WTC11 (cell line): ENCODE data around the gene LCN15. TPM values are rescaled to one million over a fixed set of nuclear protein-coding genes. Genes with fewer than 3 reads are reported as not detected.

Experiments used
- ATAC-seq: fragments of 200-7000 bp; cut with Tn5 transposase; 2 replicates; pipeline ENCODE4 v1.10.0; 2021; ENCODE audit warnings: mild to moderate bottlenecking, moderate library complexity
- CTCF ChIA-PET: fragments of 300-600 bp; sonication (Branson Sonifier 250); formaldehyde crosslinking; loops from one replicate; lab custom pipeline; 2021; ENCODE audit warnings: antibody characterized with exemption; lab: Charles Lee
- POLR2A ChIA-PET: fragments of 350-600 bp; sonication (Branson Sonifier 250); formaldehyde crosslinking; loops from one replicate; lab custom pipeline; 2021; ENCODE audit warnings: antibody characterized with exemption; lab: Charles Lee
- DNase-seq: peaks from one replicate; pipeline ENCODE4 v3.0.0; 2021; ENCODE audit warnings: low spot score
- H3K27ac Mint-ChIP-seq: 2 replicates; pipeline ENCODE4 v1.8.0; 2021; ENCODE audit warnings: mixed read lengths
- H3K27me3 Mint-ChIP-seq: 2 replicates; pipeline ENCODE4 v1.8.0; 2021; ENCODE audit warnings: low read depth, mild to moderate bottlenecking, moderate library complexity, mixed read lengths
- H3K36me3 Mint-ChIP-seq: 2 replicates; pipeline ENCODE4 v1.8.0; 2021; ENCODE audit warnings: mixed read lengths
- H3K4me1 Mint-ChIP-seq: 2 replicates; pipeline ENCODE4 v1.8.0; 2022; ENCODE audit warnings: mixed read lengths
- H3K4me3 Mint-ChIP-seq: 2 replicates; pipeline ENCODE4 v1.8.0; 2021; ENCODE audit warnings: mild to moderate bottlenecking, moderate library complexity, mixed read lengths
- H3K9me3 Mint-ChIP-seq: 2 replicates; pipeline ENCODE4 v1.8.0; 2021; ENCODE audit warnings: mixed read lengths
- CREB1 ChIP-seq: sonication (generic); formaldehyde crosslinking; IDR thresholded peaks from 2 replicates; pipeline ENCODE4 v1.8.0; 2023; ENCODE audit warnings: mild to moderate bottlenecking, missing genetic modification reagents
- CREM ChIP-seq: sonication (generic); formaldehyde crosslinking; IDR thresholded peaks from 2 replicates; pipeline ENCODE4 v1.8.1; 2022; ENCODE audit warnings: mild to moderate bottlenecking, missing genetic modification reagents, moderate library complexity
- ELF4 ChIP-seq: sonication (generic); formaldehyde crosslinking; IDR thresholded peaks from 2 replicates; pipeline ENCODE4 v1.8.1; 2022; ENCODE audit warnings: low read depth, mild to moderate bottlenecking, moderate library complexity, missing genetic modification reagents
- GTF2I ChIP-seq: fragments of 250-450 bp; sonication (Bioruptor Pico); conservative IDR thresholded peaks from 2 replicates; pipeline ENCODE4 v1.4.0; 2021; ENCODE audit warnings: mild to moderate bottlenecking
- KAT7 ChIP-seq: sonication (generic); formaldehyde crosslinking; IDR thresholded peaks from 2 replicates; pipeline ENCODE4 v1.8.1; 2023; ENCODE audit warnings: missing genetic modification reagents, mild to moderate bottlenecking, borderline replicate concordance
- TP53 ChIP-seq: sonication (generic); formaldehyde crosslinking; IDR thresholded peaks from 2 replicates; pipeline ENCODE4 v1.8.1; 2023; ENCODE audit warnings: mild to moderate bottlenecking, missing genetic modification reagents
- ZNF263 ChIP-seq: sonication (generic); formaldehyde crosslinking; IDR thresholded peaks from 2 replicates; pipeline ENCODE4 v1.8.1; 2022; ENCODE audit warnings: low read depth, mild to moderate bottlenecking, moderate library complexity, missing genetic modification reagents
- ZNF317 ChIP-seq: sonication (generic); formaldehyde crosslinking; IDR thresholded peaks from 2 replicates; pipeline ENCODE4 v1.8.1; 2023; ENCODE audit warnings: low read depth, mild to moderate bottlenecking, moderate library complexity, missing genetic modification reagents, borderline replicate concordance
- ZNF532 ChIP-seq: fragments of 250-450 bp; sonication (Bioruptor Pico); IDR thresholded peaks from 2 replicates; pipeline ENCODE4 v1.9.0; 2021; ENCODE audit warnings: mild to moderate bottlenecking, borderline replicate concordance
- total RNA-seq: library from RNA; stranded (reverse); gene quantifications from 3 replicates; pipeline ENCODE4 v1.2.3, GENCODE V29; 2021
- TF ChIP-seq, protein P1 (sequence below): sonication (generic); formaldehyde crosslinking; IDR thresholded peaks from 2 replicates; pipeline ENCODE4 v1.8.0; 2022; ENCODE audit warnings: mild to moderate bottlenecking, missing genetic modification reagents
- TF ChIP-seq, protein P2 (sequence below): fragments of 250-450 bp; sonication (Bioruptor Pico); IDR thresholded peaks from 2 replicates; pipeline ENCODE4 v2.1.2; 2022; ENCODE audit warnings: mild to moderate bottlenecking, moderate library complexity
- TF ChIP-seq, protein P3 (sequence below): fragments of 250-450 bp; sonication (Bioruptor Pico); IDR thresholded peaks from 2 replicates; pipeline ENCODE4 v1.9.0; 2021; ENCODE audit warnings: mild to moderate bottlenecking
- TF ChIP-seq, protein P4 (sequence below): sonication (generic); formaldehyde crosslinking; IDR thresholded peaks from 2 replicates; pipeline ENCODE4 v1.8.0; 2022; ENCODE audit warnings: mild to moderate bottlenecking, missing genetic modification reagents
- TF ChIP-seq, protein P5 (sequence below): fragments of 250-450 bp; sonication (Bioruptor Pico); conservative IDR thresholded peaks from 2 replicates; pipeline ENCODE4 v1.9.0; 2021; ENCODE audit warnings: mild to moderate bottlenecking
- TF ChIP-seq, protein P6 (sequence below): sonication (generic); formaldehyde crosslinking; IDR thresholded peaks from 2 replicates; pipeline ENCODE4 v1.8.0; 2022; ENCODE audit warnings: mild to moderate bottlenecking, missing genetic modification reagents

Gene LCN15
- total RNA-seq, 1 experiment from 2014 or later = 0.52 TPM

DNA sequence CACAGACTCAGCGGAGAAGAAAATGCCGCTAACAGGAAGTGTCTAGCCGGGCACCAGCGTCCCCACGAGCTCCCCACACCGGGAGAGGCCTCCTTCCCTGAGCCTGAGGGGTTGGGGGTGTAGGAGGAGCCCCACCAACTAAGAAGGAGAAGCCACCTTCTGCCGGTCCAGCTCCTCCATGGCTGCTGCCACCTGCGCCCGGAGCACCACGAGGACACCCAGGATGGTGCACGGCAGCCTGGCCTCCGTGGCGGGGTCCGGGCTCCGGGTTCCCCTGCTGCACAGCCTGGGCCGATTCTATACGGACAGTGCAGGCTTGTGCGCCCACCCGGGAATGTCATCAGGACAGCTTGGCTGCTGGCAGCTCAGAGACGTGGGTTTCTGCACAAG lies 6.6 kb downstream of the LCN15 start:
- POLR2A ChIA-PET = no interaction called here
- CTCF ChIA-PET = interaction anchor here (0.5 to 2.2 kb wide), 36 partner anchors 8 to 623 kb away, joined by 3 to 39 read pairs (median 3); partner anchors contain the start of genes FBXW5, LCN10, RABL6 and TMEM141
- H3K27me3 Mint-ChIP-seq = no peaks in the 10 kb centered on the region; the same call in 1 of the 2 replicates

More for the DNA sequence above, 6.6 kb downstream of the LCN15 start:
- peaks cover 3% of the 10 kb centered on the region; the same call in 1 of the 2 replicates for H3K36me3 Mint-ChIP-seq
- TF ChIP-seq, protein P1, sequence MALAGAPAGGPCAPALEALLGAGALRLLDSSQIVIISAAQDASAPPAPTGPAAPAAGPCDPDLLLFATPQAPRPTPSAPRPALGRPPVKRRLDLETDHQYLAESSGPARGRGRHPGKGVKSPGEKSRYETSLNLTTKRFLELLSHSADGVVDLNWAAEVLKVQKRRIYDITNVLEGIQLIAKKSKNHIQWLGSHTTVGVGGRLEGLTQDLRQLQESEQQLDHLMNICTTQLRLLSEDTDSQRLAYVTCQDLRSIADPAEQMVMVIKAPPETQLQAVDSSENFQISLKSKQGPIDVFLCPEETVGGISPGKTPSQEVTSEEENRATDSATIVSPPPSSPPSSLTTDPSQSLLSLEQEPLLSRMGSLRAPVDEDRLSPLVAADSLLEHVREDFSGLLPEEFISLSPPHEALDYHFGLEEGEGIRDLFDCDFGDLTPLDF (CRISPR knock-in tag) = no peak
- TF ChIP-seq KAT7 (CRISPR knock-in tag) (no peak), ZNF532 (CRISPR knock-in tag) (no peak), ZNF263 (CRISPR knock-in tag) (no peak), CREM (no peak), ELF4 (CRISPR knock-in tag) (no peak), CREB1 (no peak), TP53 (no peak), ZNF317 (no peak), GTF2I (CRISPR knock-in tag) (no peak)
- TF ChIP-seq, protein P2, sequence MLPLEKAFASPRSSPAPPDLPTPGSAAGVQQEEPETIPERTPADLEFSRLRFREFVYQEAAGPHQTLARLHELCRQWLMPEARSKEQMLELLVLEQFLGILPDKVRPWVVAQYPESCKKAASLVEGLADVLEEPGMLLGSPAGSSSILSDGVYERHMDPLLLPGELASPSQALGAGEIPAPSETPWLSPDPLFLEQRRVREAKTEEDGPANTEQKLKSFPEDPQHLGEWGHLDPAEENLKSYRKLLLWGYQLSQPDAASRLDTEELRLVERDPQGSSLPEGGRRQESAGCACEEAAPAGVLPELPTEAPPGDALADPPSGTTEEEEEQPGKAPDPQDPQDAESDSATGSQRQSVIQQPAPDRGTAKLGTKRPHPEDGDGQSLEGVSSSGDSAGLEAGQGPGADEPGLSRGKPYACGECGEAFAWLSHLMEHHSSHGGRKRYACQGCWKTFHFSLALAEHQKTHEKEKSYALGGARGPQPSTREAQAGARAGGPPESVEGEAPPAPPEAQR (CRISPR knock-in tag) = no peak
- TF ChIP-seq, protein P3, sequence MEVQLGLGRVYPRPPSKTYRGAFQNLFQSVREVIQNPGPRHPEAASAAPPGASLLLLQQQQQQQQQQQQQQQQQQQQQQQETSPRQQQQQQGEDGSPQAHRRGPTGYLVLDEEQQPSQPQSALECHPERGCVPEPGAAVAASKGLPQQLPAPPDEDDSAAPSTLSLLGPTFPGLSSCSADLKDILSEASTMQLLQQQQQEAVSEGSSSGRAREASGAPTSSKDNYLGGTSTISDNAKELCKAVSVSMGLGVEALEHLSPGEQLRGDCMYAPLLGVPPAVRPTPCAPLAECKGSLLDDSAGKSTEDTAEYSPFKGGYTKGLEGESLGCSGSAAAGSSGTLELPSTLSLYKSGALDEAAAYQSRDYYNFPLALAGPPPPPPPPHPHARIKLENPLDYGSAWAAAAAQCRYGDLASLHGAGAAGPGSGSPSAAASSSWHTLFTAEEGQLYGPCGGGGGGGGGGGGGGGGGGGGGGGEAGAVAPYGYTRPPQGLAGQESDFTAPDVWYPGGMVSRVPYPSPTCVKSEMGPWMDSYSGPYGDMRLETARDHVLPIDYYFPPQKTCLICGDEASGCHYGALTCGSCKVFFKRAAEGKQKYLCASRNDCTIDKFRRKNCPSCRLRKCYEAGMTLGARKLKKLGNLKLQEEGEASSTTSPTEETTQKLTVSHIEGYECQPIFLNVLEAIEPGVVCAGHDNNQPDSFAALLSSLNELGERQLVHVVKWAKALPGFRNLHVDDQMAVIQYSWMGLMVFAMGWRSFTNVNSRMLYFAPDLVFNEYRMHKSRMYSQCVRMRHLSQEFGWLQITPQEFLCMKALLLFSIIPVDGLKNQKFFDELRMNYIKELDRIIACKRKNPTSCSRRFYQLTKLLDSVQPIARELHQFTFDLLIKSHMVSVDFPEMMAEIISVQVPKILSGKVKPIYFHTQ (CRISPR knock-in tag) = no peak
- TF ChIP-seq, protein P4, sequence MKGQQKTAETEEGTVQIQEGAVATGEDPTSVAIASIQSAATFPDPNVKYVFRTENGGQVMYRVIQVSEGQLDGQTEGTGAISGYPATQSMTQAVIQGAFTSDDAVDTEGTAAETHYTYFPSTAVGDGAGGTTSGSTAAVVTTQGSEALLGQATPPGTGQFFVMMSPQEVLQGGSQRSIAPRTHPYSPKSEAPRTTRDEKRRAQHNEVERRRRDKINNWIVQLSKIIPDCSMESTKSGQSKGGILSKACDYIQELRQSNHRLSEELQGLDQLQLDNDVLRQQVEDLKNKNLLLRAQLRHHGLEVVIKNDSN (CRISPR knock-in tag) = no peak
- TF ChIP-seq, protein P5, sequence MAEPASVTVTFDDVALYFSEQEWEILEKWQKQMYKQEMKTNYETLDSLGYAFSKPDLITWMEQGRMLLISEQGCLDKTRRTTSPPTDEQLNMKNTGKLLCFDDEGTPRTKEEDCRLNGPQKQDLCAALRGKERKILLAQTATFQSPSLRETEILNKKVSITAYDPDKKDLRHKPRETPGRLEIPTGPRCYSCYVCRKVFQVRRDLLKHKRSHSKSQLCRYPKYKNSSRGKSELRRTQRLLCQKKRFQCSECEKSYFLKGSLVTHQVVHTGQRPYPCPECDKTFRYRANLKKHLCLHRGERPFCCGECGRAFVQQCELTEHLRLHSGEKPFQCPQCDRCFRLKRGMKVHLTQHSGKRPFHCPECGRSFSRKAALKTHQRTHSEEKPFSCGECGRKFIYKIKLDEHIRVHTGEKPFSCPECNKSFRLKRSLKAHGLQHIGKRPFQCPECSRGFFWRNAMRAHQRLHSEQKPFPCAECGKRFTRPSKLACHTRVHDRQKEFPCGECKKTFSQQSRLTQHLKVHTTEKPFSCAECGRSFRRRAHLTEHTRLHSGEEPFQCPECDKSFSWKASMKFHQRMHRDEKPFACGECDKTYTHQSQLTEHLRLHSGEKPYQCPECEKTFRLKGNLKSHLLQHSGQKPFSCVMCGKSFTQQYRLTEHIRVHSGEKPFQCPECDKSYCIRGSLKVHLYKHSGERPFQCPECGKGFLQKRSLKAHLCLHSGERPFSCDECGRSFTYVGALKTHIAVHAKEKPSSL (CRISPR knock-in tag) = no peak
- TF ChIP-seq, protein P6, sequence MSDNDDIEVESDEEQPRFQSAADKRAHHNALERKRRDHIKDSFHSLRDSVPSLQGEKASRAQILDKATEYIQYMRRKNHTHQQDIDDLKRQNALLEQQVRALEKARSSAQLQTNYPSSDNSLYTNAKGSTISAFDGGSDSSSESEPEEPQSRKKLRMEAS = no peak
- ATAC-seq (no peak), DNase-seq (no peak)
- H3K9me3 Mint-ChIP-seq = peaks cover 15% of the 10 kb centered on the region
- no peak overlapping the region for H3K4me3 Mint-ChIP-seq
- H3K27ac Mint-ChIP-seq = no peak overlapping the region
- peaks cover 8% of the 10 kb centered on the region for H3K4me1 Mint-ChIP-seq
